Neutrophil (primary cell): Measurements from ENCODE around the gene TEX12.
"Not testable (repeated sequence)": the region's sequence is repeated elsewhere in the genome, so short reads cannot be mapped to it uniquely, and the experiment has no call there.

Experiments used
- H3K27ac ChIP-seq: fragments of 200-600 bp; sonication (generic); 2 replicates; pipeline ENCODE4 v1.5.1; 2016; ENCODE audit warnings: mild to moderate bottlenecking, moderate library complexity
- H3K27me3 ChIP-seq: fragments of 200-600 bp; sonication (generic); 2 replicates; pipeline ENCODE4 v1.6.0; 2016; ENCODE audit warnings: mild to moderate bottlenecking
- H3K36me3 ChIP-seq: fragments of 200-600 bp; sonication (generic); 2 replicates; pipeline ENCODE4 v1.5.1; 2017
- H3K4me1 ChIP-seq, 2 experiments: fragments of 200-600 bp in 1 of 2; sonication (generic) in 1 of 2; 1 replicate in 1 of 2; 2 replicates in 1 of 2; pipeline versions ENCODE4 v1.5.1 to v1.6.1; 2013 to 2016; ENCODE audit warnings: low read depth in 1 of 2, low read length in 1 of 2, mild to moderate bottlenecking in 1 of 2, moderate library complexity in 1 of 2; ENCODE audit not compliant: control insufficient read depth in 1 of 2, insufficient read depth in 1 of 2
- H3K4me3 ChIP-seq, 2 experiments: fragments of 200-600 bp in 1 of 2; sonication (generic) in 1 of 2; 1 replicate in 1 of 2; 2 replicates in 1 of 2; pipeline ENCODE4 v1.5.1; 2013 to 2016; ENCODE audit warnings: low read depth in 1 of 2, low read length in 1 of 2, mild to moderate bottlenecking in 1 of 2, moderate library complexity in 1 of 2
- H3K9me3 ChIP-seq: fragments of 200-600 bp; sonication (generic); 2 replicates; pipeline ENCODE4 v1.5.1; 2016
- CTCF ChIP-seq: fragments of 200-600 bp; sonication (generic); IDR thresholded peaks from 2 replicates; pipeline ENCODE4 v1.5.1; 2016; ENCODE audit warnings: antibody characterized with exemption

The TEX12 gene

GRCh38 chr11:112185883-112186282, 18.7 kb downstream of the TEX12 start:
- Histone ChIP-seq H3K27ac (no peak overlapping the region), H3K4me3 (no peak overlapping the region), H3K27me3 (no peaks in the 10 kb centered on the region), H3K36me3 (no peaks in the 10 kb centered on the region), H3K4me1 (no peaks in the 10 kb centered on the region), H3K9me3 (no peaks in the 10 kb centered on the region)
- TF ChIP-seq CTCF = no peak

- TF ChIP-seq CTCF = no peak
- Histone ChIP-seq H3K27me3 (no peaks in the 10 kb centered on the region), H3K9me3 (no peaks in the 10 kb centered on the region), H3K4me1 (no peaks in the 10 kb centered on the region), H3K4me3 (no peak overlapping the region), H3K27ac (no peak overlapping the region), H3K36me3 (no peaks in the 10 kb centered on the region)
These were observed 19.1 kb downstream of the TEX12 start for GRCh38 chr11:112186304-112186703.

GRCh38 chr11:112195113-112195512, 27.9 kb downstream of the TEX12 start:
- H3K4me3 ChIP-seq, H3K36me3 ChIP-seq, H3K9me3 ChIP-seq, H3K27me3 ChIP-seq, H3K27ac ChIP-seq: not testable (repeated sequence)
- H3K4me1 ChIP-seq = peaks cover 5 to 17% of the 10 kb centered on the region in 2 experiments

GRCh38 chr11:112195951-112196351, 28.8 kb downstream of the TEX12 start:
- Histone ChIP-seq H3K9me3 (no peaks in the 10 kb centered on the region), H3K4me3 (no peak overlapping the region), H3K4me1 (peaks cover 5 to 17% of the 10 kb centered on the region in 2 experiments), H3K36me3 (no peaks in the 10 kb centered on the region), H3K27ac (no peak overlapping the region), H3K27me3 (no peaks in the 10 kb centered on the region)
- TF ChIP-seq CTCF = no peak

- Histone ChIP-seq H3K4me3 (no peak overlapping the region), H3K36me3 (no peaks in the 10 kb centered on the region), H3K9me3 (no peaks in the 10 kb centered on the region), H3K27me3 (no peaks in the 10 kb centered on the region), H3K4me1 (peaks cover 5 to 17% of the 10 kb centered on the region in 2 experiments), H3K27ac (no peak overlapping the region)
- no peak for TF ChIP-seq CTCF
These were observed 29.4 kb downstream of the TEX12 start for GRCh38 chr11:112196519-112197087.

GRCh38 chr11:112199101-112199500, 31.9 kb downstream of the TEX12 start:
- H3K27ac ChIP-seq, H3K4me3 ChIP-seq, H3K9me3 ChIP-seq, H3K36me3 ChIP-seq, H3K27me3 ChIP-seq: not testable (repeated sequence)
- H3K4me1 ChIP-seq = peaks cover 5 to 12% of the 10 kb centered on the region in 2 experiments

GRCh38 chr11:112200252-112200651, 33.1 kb downstream of the TEX12 start:
- Histone ChIP-seq H3K9me3 (no peaks in the 10 kb centered on the region), H3K27ac (peak overlapping the region; percentile 39), H3K4me1 (peaks cover 5 to 12% of the 10 kb centered on the region in 2 experiments), H3K4me3 (no peak overlapping the region), H3K27me3 (no peaks in the 10 kb centered on the region), H3K36me3 (no peaks in the 10 kb centered on the region)
- TF ChIP-seq CTCF = no peak
